Heart right ventricle (tissue), 16 donors: Measurements from ENCODE around the gene NFATC1. TPM values are rescaled to one million over a fixed set of nuclear protein-coding genes. Genes with fewer than 3 reads are reported as not detected.

Source experiments
- ATAC-seq, 8 donors: fragments of 200-7000 bp; cut with Tn5 transposase; one replicate each; pipeline ENCODE4 v1.9.1; 2020; ENCODE audit warnings: mild to moderate bottlenecking in 8 of 8, moderate library complexity in 8 of 8, moderate number of reproducible peaks in 1 of 8
- DNase-seq, 2 donors: peaks; one replicate each; pipeline ENCODE4 v3.0.0-alpha.2; 2020
- H3K27ac ChIP-seq, 10 donors: fragments of 200-600 bp; sonication (generic) in 2 of 10; one replicate each; pipeline versions ENCODE4 v1.5.0 to v1.8.0; 2020 to 2022; ENCODE audit warnings: mild to moderate bottlenecking in 3 of 10
- H3K27me3 ChIP-seq, 7 donors: fragments of 200-600 bp; one replicate each; pipeline ENCODE4 v1.8.0; 2021 to 2022; ENCODE audit warnings: mild to moderate bottlenecking in 2 of 7
- H3K36me3 ChIP-seq, 9 donors: fragments of 200-600 bp; sonication (generic) in 1 of 9; one replicate each; pipeline versions ENCODE4 v1.5.0 to v1.8.0; 2020 to 2022; ENCODE audit warnings: mild to moderate bottlenecking in 2 of 9
- H3K4me1 ChIP-seq, 9 donors: fragments of 200-600 bp; sonication (generic) in 1 of 9; one replicate each; pipeline versions ENCODE4 v1.5.0 to v1.8.0; 2020 to 2022; ENCODE audit warnings: mild to moderate bottlenecking in 4 of 9
- H3K4me3 ChIP-seq, 10 donors: fragments of 200-600 bp; sonication (generic) in 2 of 10; one replicate each; pipeline versions ENCODE4 v1.5.0 to v1.8.0; 2020 to 2022; ENCODE audit warnings: mild to moderate bottlenecking in 7 of 10, moderate library complexity in 2 of 10
- H3K9me3 ChIP-seq, 11 donors: fragments of 200-600 bp in 10 of 11; sonication (generic) in 2 of 11; one replicate each; pipeline versions ENCODE4 v1.5.0 to v1.8.0; 2013 to 2022; ENCODE audit warnings: mild to moderate bottlenecking in 2 of 11, control low read depth in 1 of 11, moderate library complexity in 1 of 11
- CTCF ChIP-seq, 9 donors: fragments of 200-600 bp; sonication (generic) in 2 of 9; IDR thresholded peaks; one replicate each; pipeline versions ENCODE4 v1.5.0 to v1.8.0; 2021 to 2022; ENCODE audit warnings: antibody characterized with exemption in 9 of 9, mild to moderate bottlenecking in 5 of 9, moderate library complexity in 1 of 9
- WGBS, 2 donors: extraction: QIAGEN DNeasy Blood & Tissue Kit; methylation state at CpG; one replicate each; pipeline ENCODE4 v1.1.7; 2013; ENCODE audit warnings: inconsistent platforms in 1 of 2; 5-methylcytosine and 5-hydroxymethylcytosine counted together
- intact Hi-C, 10 donors: fragments of 100-400 bp; cut with DNase I; formaldehyde crosslinking; loops; one replicate each; pipeline versions ENCODE4 v1.11.1 to v1.14.2; 2022
- polyA plus RNA-seq, 2 donors: library from polyadenylated mRNA; stranded (reverse); fragments of 200-250 nt; gene quantifications; one replicate each; pipeline ENCODE4 v1.2.3, GENCODE V29; 2013
- total RNA-seq, 10 donors: library from RNA; stranded (reverse); fragmentation: NEBNext Ultra II Directional in 3 of 10; extraction: Animal tissue kit (Norgen Biotek cat#: 25700) in 3 of 10; gene quantifications; one replicate each; pipeline versions ENCODE4 v1.2.1 to v1.2.4, GENCODE V29; 2021 to 2023
- donor health status: Arrhythmogenic right ventricular cardiomyopathy.
- donor health status: ischemic (EF 13 %, LVEDD 7.1; RV severe dilation, severe dysfunction).
- donor health status: healthy with polysubstance abuse.
- donor health status: DM: no; HTN: yes; CAD: no.
- donor health status: DM: no; HTN: no; CAD: no.
- donor health status: ischemic (EF 25% LVEDD 6.9; RV normal size, moderate dysfunction).
- donor health status: ischemic (EF 25% LVEDD 5.7; RV mildly dilated, moderate dysfunction).
- donor health status: healthy.
- donor health status: DM: yes; HTN: yes; CAD: no.
- donor health status: Ischemic cardiomyopathy.
- donor health status: ischemic (EF 35%, LVEDD 5.7; RV mildly dilated, moderate dysfunction).
- donor health status: nonischemic (EF 11% LVEDD 7.7; RV severe dilation, severe dysfunction).
- donor health status: DM: yes; HTN: yes; CAD: no.
- donor health status: PGD.
- donor health status: ischemic (EF 29% LVEDD 5.4; RV normal size, mild dysfunction).
- donor health status: nonischemic (EF 23%, LVEDD 6.1; RV moderate dilation, normal function).

Gene NFATC1
- total and polyA plus RNA-seq, 12 donors = 6.3 to 23.8 (median 18.6) TPM

GRCh38 chr18:79511271-79511670 lies 115.5 kb downstream of the NFATC1 start:
- no peak for TF ChIP-seq CTCF (IDR thresholded peaks at IDR 0.05)
- intact Hi-C loops = no loop called here
- DNase-seq = no peak
- WGBS, 2 donors = 96 to 97% methylated on average over 21 of the region's 21 CpGs
- no peak overlapping the region for H3K4me3 ChIP-seq
- peaks cover 7 to 32% (median 22%) of the 10 kb centered on the region in 9 donors for H3K4me1 ChIP-seq
- H3K27me3 ChIP-seq = no peaks in the 10 kb centered on the region
- no peak for ATAC-seq
- H3K9me3 ChIP-seq = no peaks in the 10 kb centered on the region
- H3K36me3 ChIP-seq = peaks cover 0 to 36% (median 0%) of the 10 kb centered on the region in 9 donors
- no peak overlapping the region for H3K27ac ChIP-seq

- ATAC-seq (no peak), DNase-seq (peak in 1 of 2 donors; percentile 3)
- peaks cover 0 to 36% (median 0%) of the 10 kb centered on the region in 9 donors for H3K36me3 ChIP-seq
- H3K27ac ChIP-seq = no peak overlapping the region
- H3K4me3 ChIP-seq = no peak overlapping the region
- intact Hi-C loops = no loop called here
- no peaks in the 10 kb centered on the region for H3K9me3 ChIP-seq
- WGBS, 2 donors = 92 to 95% methylated on average over 32 of the region's 32 CpGs
- TF ChIP-seq CTCF (IDR thresholded peaks at IDR 0.05) = no peak
- H3K4me1 ChIP-seq = peaks cover 4 to 27% (median 17%) of the 10 kb centered on the region in 9 donors
- H3K27me3 ChIP-seq = no peaks in the 10 kb centered on the region
Measured at GRCh38 chr18:79511671-79512301, 116.1 kb downstream of the NFATC1 start.

DNA sequence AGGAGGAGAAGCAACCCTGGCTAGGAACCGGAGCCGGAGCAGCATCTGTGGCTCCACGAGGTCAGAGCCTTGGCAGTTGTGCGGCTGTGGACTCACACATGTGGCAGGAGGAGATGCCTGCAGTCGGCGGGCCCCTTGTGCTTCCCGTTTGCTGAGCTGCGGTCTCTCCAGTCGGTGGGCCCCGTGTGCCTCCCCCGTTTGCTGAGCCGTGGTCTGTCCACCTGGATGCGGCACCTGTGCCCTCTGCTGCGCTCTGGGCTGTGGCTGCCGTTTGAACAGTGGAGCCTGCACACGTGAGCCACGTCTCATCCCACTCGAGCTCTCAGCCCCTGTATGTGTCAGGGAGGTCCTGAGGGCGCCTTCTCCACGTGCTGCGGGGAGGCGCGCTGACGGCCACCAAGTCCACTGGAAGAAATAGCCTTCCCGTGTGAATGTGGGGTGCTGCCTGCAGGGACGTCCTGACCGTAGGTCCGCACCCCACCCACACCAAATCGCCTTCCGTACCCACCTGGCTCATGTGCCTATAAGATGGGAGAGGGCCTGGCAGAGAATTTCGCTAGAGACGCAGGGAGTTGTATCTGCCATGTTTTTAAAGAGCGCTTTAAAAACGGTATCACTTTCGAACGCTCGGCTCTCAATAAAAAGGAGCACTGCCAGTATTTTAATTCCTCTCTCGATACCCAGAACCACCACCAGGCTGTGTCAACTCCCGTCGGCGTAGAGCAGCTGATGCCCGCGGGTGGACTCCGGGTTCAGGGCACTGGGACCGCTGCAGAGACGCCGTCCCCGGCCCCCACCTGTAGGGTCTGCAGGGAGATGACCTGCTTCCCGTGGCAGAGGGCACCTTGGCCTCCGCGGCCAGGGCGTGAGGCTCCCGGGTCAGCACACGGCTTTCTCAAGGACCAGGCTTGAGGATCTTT lies 117.0 kb downstream of the NFATC1 start:
- 94 to 97% methylated on average over 54 of the region's 54 CpGs for WGBS, 2 donors
- no peak overlapping the region for H3K4me3 ChIP-seq
- no peak for TF ChIP-seq CTCF (IDR thresholded peaks at IDR 0.05)
- intact Hi-C loops = no loop called here
- H3K27ac ChIP-seq = no peak overlapping the region
- H3K27me3 ChIP-seq = no peaks in the 10 kb centered on the region
- H3K4me1 ChIP-seq = peaks cover 0 to 24% (median 8%) of the 10 kb centered on the region in 9 donors
- ATAC-seq (no peak), DNase-seq (peak in 1 of 2 donors; percentile 3)
- no peaks in the 10 kb centered on the region for H3K9me3 ChIP-seq
- peaks cover 0 to 36% (median 0%) of the 10 kb centered on the region in 9 donors for H3K36me3 ChIP-seq

DNA sequence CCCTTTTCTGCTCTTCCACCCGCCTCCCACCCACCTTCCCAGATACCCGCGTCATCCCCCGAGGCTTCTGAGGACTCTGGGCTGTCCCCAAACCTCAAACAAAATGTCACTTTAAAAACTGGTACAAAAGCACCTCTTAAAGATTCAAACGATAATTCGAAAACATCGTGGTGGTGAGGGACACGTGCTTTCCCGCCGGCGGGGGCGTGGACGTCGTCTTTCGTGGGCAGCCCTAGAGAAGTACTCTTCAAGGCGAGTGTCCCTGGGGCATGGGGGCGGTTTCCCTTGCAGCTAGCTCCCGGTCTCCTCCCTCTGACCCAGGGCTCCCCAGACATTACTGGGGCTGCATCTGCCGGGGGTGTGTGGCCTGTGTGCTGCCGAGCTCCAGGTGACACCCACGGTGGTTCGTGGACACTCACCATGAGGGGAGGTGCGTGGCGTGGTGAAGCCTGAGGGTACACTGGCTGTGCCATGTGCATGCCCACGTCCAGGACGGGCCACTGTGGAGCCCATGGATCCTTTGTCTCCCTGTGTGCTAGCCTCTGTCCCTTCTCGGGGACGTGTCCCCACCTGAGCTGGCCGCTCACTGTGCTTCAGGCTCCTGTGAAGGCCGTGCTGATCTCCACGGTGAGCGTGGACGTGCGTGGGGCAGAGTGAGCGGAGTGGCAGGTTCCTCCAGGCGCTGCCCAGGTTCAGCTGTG lies 117.8 kb downstream of the NFATC1 start:
- H3K4me1 ChIP-seq = peaks cover 0 to 20% (median 2%) of the 10 kb centered on the region in 9 donors
- 96 to 97% methylated on average over 36 of the region's 36 CpGs for WGBS, 2 donors
- H3K9me3 ChIP-seq = no peaks in the 10 kb centered on the region
- intact Hi-C loops = no loop called here
- H3K27ac ChIP-seq = no peak overlapping the region
- peaks cover 0 to 36% (median 0%) of the 10 kb centered on the region in 9 donors for H3K36me3 ChIP-seq
- H3K4me3 ChIP-seq = no peak overlapping the region
- no peak for ATAC-seq
- H3K27me3 ChIP-seq = no peaks in the 10 kb centered on the region
- no peak for TF ChIP-seq CTCF (IDR thresholded peaks at IDR 0.05)
- peak; percentile 3 to 16 for DNase-seq
